MCF 10A (cell line): ENCODE measurements around the gene SNX27. TPM values are rescaled to one million over a fixed set of nuclear protein-coding genes. Genes with fewer than 3 reads are reported as not detected.

Experiments used
- BruUV-seq: library from RNA; stranded (reverse); fragments of 400-500 nt; replicated peaks from 2 replicates; lab custom pipeline; 2021; lab: Mats Ljungman, UMichigan
- CTCF ChIA-PET: fragments of 300-600 bp; sonication (Branson Sonifier 250); formaldehyde crosslinking; extraction: SDS; loops from one replicate; lab custom pipeline; 2021; ENCODE audit warnings: antibody characterized with exemption, inconsistent platforms; lab: Yijun Ruan, JAX
- POLR2A ChIA-PET: fragments of 300-600, 350-650 bp; sonication (Branson Sonifier 250); formaldehyde crosslinking; extraction: SDS; loops from one replicate; lab custom pipeline; 2020; ENCODE audit warnings: antibody characterized with exemption, inconsistent platforms; lab: Yijun Ruan, JAX
- DNase-seq: peaks from one replicate; pipeline ENCODE4 v3.0.0-alpha.2; 2018; ENCODE audit not compliant: unreplicated experiment
- H3K27ac Mint-ChIP-seq: one replicate; pipeline ENCODE4 v1.8.0; 2022; ENCODE audit warnings: mild to moderate bottlenecking, low read depth, mixed read lengths; ENCODE audit not compliant: unreplicated experiment
- H3K27me3 Mint-ChIP-seq: one replicate; pipeline ENCODE4 v1.8.0; 2022; ENCODE audit warnings: mixed read lengths; ENCODE audit not compliant: insufficient read depth, unreplicated experiment
- H3K36me3 Mint-ChIP-seq: one replicate; pipeline ENCODE4 v1.8.0; 2022; ENCODE audit warnings: mild to moderate bottlenecking, moderate library complexity, mixed read lengths; ENCODE audit not compliant: insufficient read depth, unreplicated experiment
- H3K4me1 Mint-ChIP-seq: one replicate; pipeline ENCODE4 v1.8.0; 2022; ENCODE audit warnings: mixed read lengths; ENCODE audit not compliant: insufficient read depth, unreplicated experiment
- H3K4me3 Mint-ChIP-seq: one replicate; pipeline ENCODE4 v1.8.0; 2022; ENCODE audit warnings: mild to moderate bottlenecking, moderate library complexity, mixed read lengths; ENCODE audit not compliant: unreplicated experiment
- H3K9me3 Mint-ChIP-seq: one replicate; pipeline ENCODE4 v1.8.0; 2022; ENCODE audit warnings: mixed read lengths; ENCODE audit not compliant: unreplicated experiment
- intact Hi-C: fragments of 100-400 bp; cut with micrococcal nuclease; formaldehyde crosslinking; loops from 2 replicates; pipeline ENCODE4 v1.14.1; 2022
- total RNA-seq: library from RNA; stranded (reverse); gene quantifications from 2 replicates; pipeline ENCODE4 v1.2.3, GENCODE V29; 2022
- TF ChIP-seq, protein P1 (sequence below): fragments of 200-600 bp; IDR thresholded peaks from one replicate; pipeline ENCODE4 v1.8.0; 2022; ENCODE audit warnings: antibody characterized with exemption, mild to moderate bottlenecking; ENCODE audit not compliant: unreplicated experiment

The SNX27 gene
- total RNA-seq, 1 experiment from 2014 or later, result 36.9 TPM

DNA sequence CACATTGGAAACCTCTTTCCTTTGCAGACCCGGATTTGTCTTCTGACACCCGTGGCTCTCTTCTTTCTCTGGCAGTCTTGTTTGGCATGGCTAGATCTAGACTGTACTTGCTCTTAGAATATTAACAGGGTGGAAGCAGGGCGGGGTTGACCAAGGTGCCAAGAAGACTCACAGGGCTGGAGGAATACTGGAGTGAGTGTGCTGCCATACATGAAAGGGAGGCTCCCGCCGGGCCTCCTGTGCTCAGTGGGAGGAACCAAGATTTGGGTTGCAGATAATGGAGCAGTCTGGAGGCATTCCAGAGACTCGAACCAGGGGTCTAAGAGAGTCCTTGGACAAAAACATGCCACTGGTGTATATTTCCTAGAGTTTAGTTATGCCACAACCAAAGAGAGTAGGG, 27.6 kb upstream of the SNX27 start:
- H3K27ac Mint-ChIP-seq, result peak overlapping the region; percentile 8
- BruUV-seq, result no TSS peak
- peaks cover 62% of the 10 kb centered on the region for H3K36me3 Mint-ChIP-seq
- intact Hi-C loops, result no loop called here
- no peaks in the 10 kb centered on the region for H3K27me3 Mint-ChIP-seq
- TF ChIP-seq, protein P1, sequence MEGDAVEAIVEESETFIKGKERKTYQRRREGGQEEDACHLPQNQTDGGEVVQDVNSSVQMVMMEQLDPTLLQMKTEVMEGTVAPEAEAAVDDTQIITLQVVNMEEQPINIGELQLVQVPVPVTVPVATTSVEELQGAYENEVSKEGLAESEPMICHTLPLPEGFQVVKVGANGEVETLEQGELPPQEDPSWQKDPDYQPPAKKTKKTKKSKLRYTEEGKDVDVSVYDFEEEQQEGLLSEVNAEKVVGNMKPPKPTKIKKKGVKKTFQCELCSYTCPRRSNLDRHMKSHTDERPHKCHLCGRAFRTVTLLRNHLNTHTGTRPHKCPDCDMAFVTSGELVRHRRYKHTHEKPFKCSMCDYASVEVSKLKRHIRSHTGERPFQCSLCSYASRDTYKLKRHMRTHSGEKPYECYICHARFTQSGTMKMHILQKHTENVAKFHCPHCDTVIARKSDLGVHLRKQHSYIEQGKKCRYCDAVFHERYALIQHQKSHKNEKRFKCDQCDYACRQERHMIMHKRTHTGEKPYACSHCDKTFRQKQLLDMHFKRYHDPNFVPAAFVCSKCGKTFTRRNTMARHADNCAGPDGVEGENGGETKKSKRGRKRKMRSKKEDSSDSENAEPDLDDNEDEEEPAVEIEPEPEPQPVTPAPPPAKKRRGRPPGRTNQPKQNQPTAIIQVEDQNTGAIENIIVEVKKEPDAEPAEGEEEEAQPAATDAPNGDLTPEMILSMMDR, result no peak
- ChIA-PET CTCF (interaction anchor here (0.6 to 3.6 kb wide), 4 partner anchors 9 to 168 kb away, joined by 3 to 22 read pairs (median 3); no protein-coding TSS in a partner anchor), POLR2A (interaction anchor here (0.7 to 1.7 kb wide), 9 partner anchors 13 to 247 kb away, joined by 3 to 7 read pairs (median 3); partner anchors contain the start of genes MRPL9, POGZ and TUFT1)
- no peak for DNase-seq
- H3K9me3 Mint-ChIP-seq, result no peaks in the 10 kb centered on the region
- H3K4me3 Mint-ChIP-seq, result peak overlapping the region; percentile 14
- H3K4me1 Mint-ChIP-seq, result peaks cover 36% of the 10 kb centered on the region

DNA sequence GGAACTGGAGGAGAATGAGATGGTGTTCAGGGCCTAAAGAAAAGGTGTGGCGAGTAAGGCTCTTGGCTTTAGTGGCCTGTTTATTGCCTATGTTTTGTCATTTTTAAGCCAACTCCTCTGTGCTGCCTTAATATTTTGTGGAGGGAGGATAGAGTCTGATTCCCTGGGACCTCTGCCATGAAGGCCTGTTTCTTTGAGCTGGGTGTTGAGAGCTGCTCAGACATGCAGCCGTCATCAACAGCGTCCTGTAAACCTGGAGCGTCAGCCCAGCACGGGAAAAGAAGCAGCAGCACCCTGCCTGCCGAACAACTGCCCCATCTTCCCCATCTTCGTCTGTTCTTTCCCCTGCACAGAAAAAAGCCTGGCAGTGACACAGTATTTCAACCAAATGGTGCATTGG, 27.1 kb upstream of the SNX27 start:
- H3K27me3 Mint-ChIP-seq, result no peaks in the 10 kb centered on the region
- DNase-seq, result no peak
- no TSS peak for BruUV-seq
- ChIA-PET POLR2A (interaction anchor here (0.8 to 1.9 kb wide), 7 partner anchors 10 to 246 kb away, joined by 3 to 21 read pairs (median 7); partner anchors contain the start of gene TUFT1), CTCF (interaction anchor here (3.6 kb wide), 1 partner anchor 9 kb away, joined by 22 read pairs; no protein-coding TSS in a partner anchor)
- H3K36me3 Mint-ChIP-seq, result peaks cover 58% of the 10 kb centered on the region
- peaks cover 31% of the 10 kb centered on the region for H3K4me1 Mint-ChIP-seq
- H3K9me3 Mint-ChIP-seq, result peaks cover 1% of the 10 kb centered on the region
- TF ChIP-seq, protein P1, result no peak
- peak overlapping the region; percentile 14 for H3K4me3 Mint-ChIP-seq
- intact Hi-C loops, result no loop called here
- H3K27ac Mint-ChIP-seq, result peak overlapping the region; percentile 8

DNA sequence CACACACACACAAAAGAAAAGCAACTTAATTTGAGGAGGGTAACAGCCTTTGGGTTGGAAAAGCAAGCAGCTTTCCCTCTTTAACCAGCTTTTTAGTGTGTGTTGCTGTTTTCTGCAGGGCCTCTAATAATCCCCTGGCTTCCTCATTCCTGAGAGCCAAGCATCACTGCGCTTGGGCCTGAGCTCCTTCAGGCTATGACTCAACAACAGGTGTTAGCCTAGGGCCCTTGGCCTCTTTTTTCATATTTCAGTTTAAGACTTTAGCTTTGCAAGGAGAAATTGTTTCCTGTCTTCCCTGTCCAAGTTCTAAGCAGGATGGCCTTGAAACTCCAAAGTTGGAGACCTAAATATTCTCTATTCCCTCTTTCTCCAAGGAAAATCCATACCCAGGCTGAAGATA, 26.2 kb upstream of the SNX27 start:
- ChIA-PET CTCF (interaction anchor here (0.6 to 3.6 kb wide), 7 partner anchors 8 to 94 kb away, joined by 3 to 22 read pairs (median 3); no protein-coding TSS in a partner anchor), POLR2A (interaction anchor here (0.6 to 1.9 kb wide), 17 partner anchors 8 to 1574 kb away, joined by 3 to 21 read pairs (median 4); partner anchors contain the start of gene TUFT1)
- peaks cover 6% of the 10 kb centered on the region for H3K9me3 Mint-ChIP-seq
- TF ChIP-seq, protein P1, result no peak
- no peak overlapping the region for H3K4me3 Mint-ChIP-seq
- peak overlapping the region; percentile 8 for H3K27ac Mint-ChIP-seq
- peaks cover 27% of the 10 kb centered on the region for H3K4me1 Mint-ChIP-seq
- H3K36me3 Mint-ChIP-seq, result peaks cover 54% of the 10 kb centered on the region
- H3K27me3 Mint-ChIP-seq, result no peaks in the 10 kb centered on the region
- intact Hi-C loops, result no loop called here
- BruUV-seq, result no TSS peak
- DNase-seq, result peak; percentile 68

DNA sequence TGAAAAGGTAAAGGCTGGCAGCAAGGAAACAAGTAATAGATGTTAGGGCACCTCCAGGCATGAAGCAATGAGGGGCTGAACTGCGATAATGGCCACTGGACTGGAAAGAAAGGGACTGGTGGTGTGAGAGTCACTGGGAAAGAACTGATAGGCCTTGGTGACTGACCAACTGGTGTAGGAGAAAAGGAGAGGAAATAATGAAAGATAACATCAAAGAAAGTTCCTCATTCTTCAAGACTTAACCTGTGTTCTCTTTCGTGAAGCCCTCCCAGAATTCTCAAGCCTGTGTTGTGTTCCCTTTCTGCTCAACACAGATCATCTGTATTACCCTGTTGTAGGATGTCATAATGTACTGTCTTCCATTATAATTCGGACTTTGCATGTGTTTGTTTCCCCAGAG, 20.9 kb upstream of the SNX27 start:
- DNase-seq, result no peak
- Mint-ChIP-seq H3K9me3 (peaks cover 6% of the 10 kb centered on the region), H3K27me3 (no peaks in the 10 kb centered on the region), H3K4me3 (no peak overlapping the region), H3K4me1 (peaks cover 14% of the 10 kb centered on the region), H3K27ac (no peak overlapping the region), H3K36me3 (peaks cover 12% of the 10 kb centered on the region)
- no TSS peak for BruUV-seq
- POLR2A ChIA-PET, result interaction anchor here (0.9 to 1.2 kb wide), 2 partner anchors 50 to 51 kb away, joined by 3 to 4 read pairs; partner anchors contain the start of gene TUFT1
- intact Hi-C loops, result no loop called here
- CTCF ChIA-PET, result interaction anchor here (0.5 to 1.7 kb wide), 8 partner anchors 11 to 1501 kb away, joined by 3 to 11 read pairs (median 4); no protein-coding TSS in a partner anchor
- TF ChIP-seq, protein P1, result no peak
